Nephron progenitor cell (in vitro differentiated cells): Measurements from ENCODE around the gene ZSCAN25.

Experiments
- DNase-seq: peaks from one replicate; pipeline ENCODE4 v3.0.0; 2021
- H3K27ac Mint-ChIP-seq: 2 replicates; pipeline ENCODE4 v1.8.0; 2021; ENCODE audit warnings: mild to moderate bottlenecking, moderate library complexity, mixed read lengths
- H3K27me3 Mint-ChIP-seq: 2 replicates; pipeline ENCODE4 v1.8.0; 2021; ENCODE audit warnings: mild to moderate bottlenecking, low read depth, mixed read lengths; ENCODE audit not compliant: poor library complexity
- H3K36me3 Mint-ChIP-seq: 2 replicates; pipeline ENCODE4 v1.8.0; 2021; ENCODE audit warnings: low read depth, mixed read lengths
- H3K4me1 Mint-ChIP-seq: 2 replicates; pipeline ENCODE4 v1.8.0; 2021; ENCODE audit warnings: mixed read lengths
- H3K4me3 Mint-ChIP-seq: 2 replicates; pipeline ENCODE4 v1.8.0; 2021; ENCODE audit warnings: mild to moderate bottlenecking, moderate library complexity, mixed read lengths
- H3K9me3 Mint-ChIP-seq: 2 replicates; pipeline ENCODE4 v1.8.0; 2021; ENCODE audit warnings: mild to moderate bottlenecking, moderate library complexity, mixed read lengths
- TF ChIP-seq, protein P1 (sequence below): fragments of 200-600 bp; sonication (generic); IDR thresholded peaks from 2 replicates; pipeline ENCODE4 v1.5.0; 2021; ENCODE audit warnings: antibody characterized with exemption

ZSCAN25 gene

GRCh38 chr7:99619571-99620130 lies 2.9 kb downstream of the ZSCAN25 start:
- H3K36me3 Mint-ChIP-seq = peaks cover 46% of the 10 kb centered on the region
- no peak overlapping the region for H3K4me3 Mint-ChIP-seq
- H3K9me3 Mint-ChIP-seq = peaks cover 7% of the 10 kb centered on the region
- DNase-seq = no peak
- TF ChIP-seq, protein P1, sequence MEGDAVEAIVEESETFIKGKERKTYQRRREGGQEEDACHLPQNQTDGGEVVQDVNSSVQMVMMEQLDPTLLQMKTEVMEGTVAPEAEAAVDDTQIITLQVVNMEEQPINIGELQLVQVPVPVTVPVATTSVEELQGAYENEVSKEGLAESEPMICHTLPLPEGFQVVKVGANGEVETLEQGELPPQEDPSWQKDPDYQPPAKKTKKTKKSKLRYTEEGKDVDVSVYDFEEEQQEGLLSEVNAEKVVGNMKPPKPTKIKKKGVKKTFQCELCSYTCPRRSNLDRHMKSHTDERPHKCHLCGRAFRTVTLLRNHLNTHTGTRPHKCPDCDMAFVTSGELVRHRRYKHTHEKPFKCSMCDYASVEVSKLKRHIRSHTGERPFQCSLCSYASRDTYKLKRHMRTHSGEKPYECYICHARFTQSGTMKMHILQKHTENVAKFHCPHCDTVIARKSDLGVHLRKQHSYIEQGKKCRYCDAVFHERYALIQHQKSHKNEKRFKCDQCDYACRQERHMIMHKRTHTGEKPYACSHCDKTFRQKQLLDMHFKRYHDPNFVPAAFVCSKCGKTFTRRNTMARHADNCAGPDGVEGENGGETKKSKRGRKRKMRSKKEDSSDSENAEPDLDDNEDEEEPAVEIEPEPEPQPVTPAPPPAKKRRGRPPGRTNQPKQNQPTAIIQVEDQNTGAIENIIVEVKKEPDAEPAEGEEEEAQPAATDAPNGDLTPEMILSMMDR = no peak
- H3K27me3 Mint-ChIP-seq = no peaks in the 10 kb centered on the region
- H3K4me1 Mint-ChIP-seq = peaks cover 31% of the 10 kb centered on the region
- H3K27ac Mint-ChIP-seq = no peak overlapping the region

DNA sequence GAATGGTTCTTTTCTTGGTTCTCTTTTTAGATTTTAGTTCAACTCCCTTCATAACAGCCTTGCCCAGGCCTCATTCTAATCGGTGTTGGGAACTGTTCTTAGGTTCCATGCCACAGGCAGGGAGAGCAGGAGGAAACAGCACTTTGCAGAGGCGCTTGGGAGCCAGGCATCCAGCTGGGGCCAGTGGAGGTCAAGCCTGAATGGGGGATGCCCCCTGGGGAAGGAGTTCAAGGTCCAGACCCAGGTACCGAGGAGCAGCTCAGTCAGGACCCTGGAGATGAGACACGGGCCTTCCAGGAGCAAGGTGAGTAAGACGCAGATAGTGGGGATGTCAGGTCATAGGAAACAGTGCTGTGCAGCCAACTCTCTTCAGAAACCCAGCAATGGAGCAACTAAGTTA lies 4.5 kb downstream of the ZSCAN25 start:
- H3K9me3 Mint-ChIP-seq = peaks cover 3% of the 10 kb centered on the region
- no peak overlapping the region for H3K4me3 Mint-ChIP-seq
- H3K27me3 Mint-ChIP-seq = no peaks in the 10 kb centered on the region
- TF ChIP-seq, protein P1 = no peak
- peaks cover 30% of the 10 kb centered on the region for H3K4me1 Mint-ChIP-seq
- DNase-seq = no peak
- H3K27ac Mint-ChIP-seq = no peak overlapping the region
- H3K36me3 Mint-ChIP-seq = peaks cover 62% of the 10 kb centered on the region

- Mint-ChIP-seq H3K4me1 (peaks cover 17% of the 10 kb centered on the region), H3K9me3 (no peaks in the 10 kb centered on the region), H3K27me3 (no peaks in the 10 kb centered on the region), H3K27ac (no peak overlapping the region), H3K4me3 (no peak overlapping the region), H3K36me3 (peaks cover 72% of the 10 kb centered on the region)
- TF ChIP-seq, protein P1 = no peak
- DNase-seq = no peak
Observed at GRCh38 chr7:99622596-99622995, 5.8 kb downstream of the ZSCAN25 start.

DNA sequence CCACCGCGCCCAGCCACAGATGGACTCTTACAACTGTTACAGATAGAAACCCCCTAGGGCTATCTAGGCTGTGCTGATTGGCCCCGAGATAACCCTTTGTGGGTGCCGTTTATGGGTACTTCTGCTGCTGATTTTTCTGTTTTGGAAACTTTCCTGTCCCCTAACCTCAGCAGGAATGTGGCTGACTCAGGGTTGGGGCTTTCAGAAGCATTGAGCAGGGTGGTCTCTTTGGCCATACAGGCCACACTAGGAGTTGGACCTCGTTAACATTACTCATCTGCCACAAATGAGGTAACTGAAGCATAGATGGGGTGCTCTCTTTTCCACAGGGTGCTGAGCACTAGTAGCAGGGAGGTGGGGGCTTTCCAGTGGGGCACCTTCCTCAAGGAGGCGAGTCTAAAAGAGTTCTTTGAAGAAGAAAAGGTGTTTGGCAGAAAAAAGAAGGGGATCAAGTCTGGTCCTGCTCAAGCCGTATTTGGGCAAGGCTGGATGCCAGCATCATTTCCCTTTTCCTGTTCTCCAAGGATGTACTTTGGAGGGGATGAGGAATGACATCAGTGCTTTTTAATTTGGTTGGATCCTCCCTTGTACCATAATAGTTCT lies 6.4 kb downstream of the ZSCAN25 start:
- no peaks in the 10 kb centered on the region for H3K27me3 Mint-ChIP-seq
- H3K4me3 Mint-ChIP-seq = no peak overlapping the region
- no peak overlapping the region for H3K27ac Mint-ChIP-seq
- H3K36me3 Mint-ChIP-seq = peaks cover 77% of the 10 kb centered on the region
- H3K4me1 Mint-ChIP-seq = peaks cover 11% of the 10 kb centered on the region
- no peak for DNase-seq
- TF ChIP-seq, protein P1 = no peak
- no peaks in the 10 kb centered on the region for H3K9me3 Mint-ChIP-seq

DNA sequence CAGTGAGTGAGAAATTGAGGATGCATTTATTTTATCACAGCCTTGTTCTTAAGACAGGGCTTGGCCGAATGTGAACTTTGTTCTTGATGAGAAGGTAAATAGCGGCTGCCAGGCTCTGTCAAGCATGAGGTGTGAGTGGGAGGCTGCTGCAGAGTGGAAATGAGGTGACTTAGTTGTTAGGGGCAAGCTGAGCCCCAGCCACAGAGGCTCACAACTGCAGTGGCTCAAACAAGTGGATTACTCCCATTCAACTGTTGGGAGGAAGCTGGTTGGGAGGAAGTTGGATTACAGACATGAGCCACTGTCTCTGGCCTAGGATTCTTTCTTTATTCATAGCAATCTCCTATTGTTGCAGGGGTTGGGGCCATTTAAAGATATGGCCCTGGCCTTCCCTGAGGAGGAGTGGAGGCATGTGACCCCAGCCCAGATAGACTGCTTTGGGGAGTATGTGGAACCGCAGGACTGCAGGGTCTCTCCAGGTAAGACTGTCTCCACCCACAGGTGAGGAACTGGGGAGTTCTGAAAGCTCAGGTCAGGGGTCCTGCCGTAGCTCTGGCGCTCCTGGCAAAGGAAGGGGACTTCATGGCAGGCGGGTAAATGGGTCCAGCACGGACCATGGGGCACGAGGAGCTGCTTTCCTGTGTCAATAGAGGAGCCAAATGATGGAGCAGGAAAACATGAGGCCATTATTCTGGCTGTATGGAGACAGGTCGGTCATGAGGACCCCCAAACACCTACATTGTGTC lies 7.1 kb downstream of the ZSCAN25 start:
- Mint-ChIP-seq H3K27ac (no peak overlapping the region), H3K9me3 (no peaks in the 10 kb centered on the region), H3K36me3 (peaks cover 83% of the 10 kb centered on the region), H3K4me1 (peaks cover 4% of the 10 kb centered on the region), H3K4me3 (no peak overlapping the region), H3K27me3 (no peaks in the 10 kb centered on the region)
- TF ChIP-seq, protein P1 = no peak
- DNase-seq = no peak
